Activated CD8-positive, alpha-beta T cell treated with anti-CD3 and anti-CD28 coated beads for 36 hours (primary cell): ENCODE results near the gene LCORL. TPM values are rescaled to one million over a fixed set of nuclear protein-coding genes. Genes with fewer than 3 reads are reported as not detected.

Source experiments
- ATAC-seq: fragments of 200-7000 bp; cut with Tn5 transposase; one replicate; pipeline ENCODE4 v1.10.0; 2021; ENCODE audit warnings: mild to moderate bottlenecking, moderate library complexity
- CTCF ChIA-PET: fragments of 350-600 bp; sonication (Branson Sonifier 250); formaldehyde crosslinking; loops from one replicate; lab custom pipeline; 2021; ENCODE audit warnings: antibody characterized with exemption; lab: Charles Lee
- POLR2A ChIA-PET: fragments of 350-600 bp; sonication (Branson Sonifier 250); formaldehyde crosslinking; loops from one replicate; lab custom pipeline; 2021; ENCODE audit warnings: antibody characterized with exemption; lab: Charles Lee
- DNase-seq: peaks from one replicate; pipeline ENCODE4 v3.0.0-alpha.2; 2020
- H3K27ac Mint-ChIP-seq: one replicate; pipeline ENCODE4 v1.8.0; 2021; ENCODE audit warnings: mild to moderate bottlenecking, mixed read lengths
- H3K27me3 Mint-ChIP-seq: one replicate; pipeline ENCODE4 v1.8.0; 2021; ENCODE audit warnings: mixed read lengths
- H3K36me3 Mint-ChIP-seq: one replicate; pipeline ENCODE4 v1.8.0; 2021; ENCODE audit warnings: low read depth, mixed read lengths
- H3K4me1 Mint-ChIP-seq: one replicate; pipeline ENCODE4 v1.8.0; 2021; ENCODE audit warnings: low read depth, mixed read lengths
- H3K4me3 Mint-ChIP-seq: one replicate; pipeline ENCODE4 v1.8.0; 2021; ENCODE audit warnings: mild to moderate bottlenecking, moderate library complexity, mixed read lengths
- H3K9me3 Mint-ChIP-seq: one replicate; pipeline ENCODE4 v1.8.0; 2021; ENCODE audit warnings: mixed read lengths
- intact Hi-C: fragments of 100-400 bp; cut with micrococcal nuclease; formaldehyde crosslinking; loops from one replicate; pipeline ENCODE4 v1.10.0; 2022
- total RNA-seq, 2 experiments: library from RNA; stranded (reverse); gene quantifications; one replicate each; pipeline ENCODE4 v1.2.3, GENCODE V29; 2021
- TF ChIP-seq, protein P1 (sequence below): fragments of 200-600 bp; IDR thresholded peaks from one replicate; pipeline ENCODE4 v1.8.0; 2022; ENCODE audit warnings: antibody characterized with exemption, mild to moderate bottlenecking

LCORL gene
- total RNA-seq, 2 experiments from 2014 or later, result 8.9 to 10.3 TPM

GRCh38 chr4:18034099-18034498 lies 12.5 kb upstream of the LCORL start:
- POLR2A ChIA-PET, result no interaction called here
- H3K36me3 Mint-ChIP-seq, result no peaks in the 10 kb centered on the region
- intact Hi-C loops, result no loop called here
- no peaks in the 10 kb centered on the region for H3K9me3 Mint-ChIP-seq
- peaks cover 34% of the 10 kb centered on the region for H3K27me3 Mint-ChIP-seq
- DNase-seq, result no peak
- TF ChIP-seq, protein P1, sequence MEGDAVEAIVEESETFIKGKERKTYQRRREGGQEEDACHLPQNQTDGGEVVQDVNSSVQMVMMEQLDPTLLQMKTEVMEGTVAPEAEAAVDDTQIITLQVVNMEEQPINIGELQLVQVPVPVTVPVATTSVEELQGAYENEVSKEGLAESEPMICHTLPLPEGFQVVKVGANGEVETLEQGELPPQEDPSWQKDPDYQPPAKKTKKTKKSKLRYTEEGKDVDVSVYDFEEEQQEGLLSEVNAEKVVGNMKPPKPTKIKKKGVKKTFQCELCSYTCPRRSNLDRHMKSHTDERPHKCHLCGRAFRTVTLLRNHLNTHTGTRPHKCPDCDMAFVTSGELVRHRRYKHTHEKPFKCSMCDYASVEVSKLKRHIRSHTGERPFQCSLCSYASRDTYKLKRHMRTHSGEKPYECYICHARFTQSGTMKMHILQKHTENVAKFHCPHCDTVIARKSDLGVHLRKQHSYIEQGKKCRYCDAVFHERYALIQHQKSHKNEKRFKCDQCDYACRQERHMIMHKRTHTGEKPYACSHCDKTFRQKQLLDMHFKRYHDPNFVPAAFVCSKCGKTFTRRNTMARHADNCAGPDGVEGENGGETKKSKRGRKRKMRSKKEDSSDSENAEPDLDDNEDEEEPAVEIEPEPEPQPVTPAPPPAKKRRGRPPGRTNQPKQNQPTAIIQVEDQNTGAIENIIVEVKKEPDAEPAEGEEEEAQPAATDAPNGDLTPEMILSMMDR, result no peak
- H3K4me1 Mint-ChIP-seq, result no peaks in the 10 kb centered on the region
- H3K4me3 Mint-ChIP-seq, result no peak overlapping the region
- no peak overlapping the region for H3K27ac Mint-ChIP-seq
- CTCF ChIA-PET, result no interaction called here
- no peak for ATAC-seq

- Mint-ChIP-seq H3K4me3 (no peak overlapping the region), H3K9me3 (no peaks in the 10 kb centered on the region), H3K27ac (no peak overlapping the region), H3K27me3 (peaks cover 34% of the 10 kb centered on the region), H3K4me1 (no peaks in the 10 kb centered on the region), H3K36me3 (no peaks in the 10 kb centered on the region)
- DNase-seq (no peak), ATAC-seq (no peak)
- intact Hi-C loops, result no loop called here
- TF ChIP-seq, protein P1, result no peak
- POLR2A ChIA-PET, result no interaction called here
- CTCF ChIA-PET, result no interaction called here
Measured at GRCh38 chr4:18033111-18034085, 11.8 kb upstream of the LCORL start.

DNA sequence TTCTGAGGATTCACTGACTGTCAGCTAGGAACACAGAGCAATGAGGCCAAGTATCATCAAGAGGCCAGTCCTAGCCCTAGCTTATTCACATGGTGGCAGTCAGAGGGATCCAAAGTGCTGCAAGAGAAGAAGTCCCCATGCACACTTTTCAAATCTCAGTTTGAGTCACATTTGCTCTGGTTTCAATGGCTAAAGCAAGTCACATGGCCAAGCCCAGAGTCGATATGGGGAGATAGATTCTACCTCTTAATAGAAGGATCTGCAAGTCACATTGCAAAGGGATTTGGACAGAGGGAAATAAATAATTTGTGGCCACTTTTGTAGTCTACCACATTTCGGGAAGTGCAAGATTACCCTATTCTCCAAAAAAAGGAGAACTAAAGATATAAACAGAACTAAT lies 3.7 kb upstream of the LCORL start:
- CTCF ChIA-PET, result interaction anchor here (1.6 kb wide), 1 partner anchor 18 kb away, joined by 4 read pairs; no protein-coding TSS in a partner anchor
- POLR2A ChIA-PET, result no interaction called here
- ATAC-seq (no peak), DNase-seq (peak; percentile 3)
- peaks cover 8% of the 10 kb centered on the region for H3K4me1 Mint-ChIP-seq
- no peak overlapping the region for H3K4me3 Mint-ChIP-seq
- intact Hi-C loops, result no loop called here
- TF ChIP-seq, protein P1, result no peak
- H3K9me3 Mint-ChIP-seq, result no peaks in the 10 kb centered on the region
- peaks cover 13% of the 10 kb centered on the region for H3K27me3 Mint-ChIP-seq
- H3K27ac Mint-ChIP-seq, result no peak overlapping the region
- H3K36me3 Mint-ChIP-seq, result no peaks in the 10 kb centered on the region

GRCh38 chr4:18022572-18023050 lies 1.1 kb upstream of the LCORL start:
- Mint-ChIP-seq H3K4me3 (peak overlapping the region; percentile 85), H3K9me3 (no peaks in the 10 kb centered on the region), H3K27me3 (peaks cover 12% of the 10 kb centered on the region), H3K36me3 (no peaks in the 10 kb centered on the region), H3K4me1 (peaks cover 16% of the 10 kb centered on the region), H3K27ac (no peak overlapping the region)
- no peak for ATAC-seq
- POLR2A ChIA-PET, result interaction anchor here (1.3 kb wide), 1 partner anchor 167 kb away, joined by 3 read pairs; no protein-coding TSS in a partner anchor
- intact Hi-C loops, result loop anchor here (5.0 kb wide), 1 partner anchor 210 kb away; the partner anchor contains the start of genes DCAF16 and NCAPG
- CTCF ChIA-PET, result interaction anchor here (1.5 kb wide), 1 partner anchor 9 kb away, joined by 5 read pairs; no protein-coding TSS in a partner anchor
- TF ChIP-seq, protein P1, result no peak
- DNase-seq, result no peak

GRCh38 chr4:18021470-18021719 lies 160 bp downstream of the LCORL start:
- peaks cover 12% of the 10 kb centered on the region for H3K27me3 Mint-ChIP-seq
- peaks cover 20% of the 10 kb centered on the region for H3K4me1 Mint-ChIP-seq
- intact Hi-C loops, result loop anchor here (5.0 kb wide), 1 partner anchor 209 kb away; the partner anchor contains the start of genes DCAF16 and NCAPG
- H3K9me3 Mint-ChIP-seq, result no peaks in the 10 kb centered on the region
- peak overlapping the region; percentile 83 for H3K27ac Mint-ChIP-seq
- DNase-seq, result no peak
- no peaks in the 10 kb centered on the region for H3K36me3 Mint-ChIP-seq
- CTCF ChIA-PET, result no interaction called here
- H3K4me3 Mint-ChIP-seq, result peak overlapping the region; percentile 85
- TF ChIP-seq, protein P1, result no peak
- ATAC-seq, result no peak
- POLR2A ChIA-PET, result no interaction called here
